GM23338 (cell line): ENCODE results near the gene MGAT3. TPM values are rescaled to one million over a fixed set of nuclear protein-coding genes. Genes with fewer than 3 reads are reported as not detected.

Experiments
- ATAC-seq: fragments of 200-7000 bp; cut with Tn5 transposase; 3 replicates; pipeline ENCODE4 v1.9.1; 2020
- DNase-seq: peaks from one replicate; pipeline ENCODE4 v3.0.0-alpha.2; 2015; ENCODE audit warnings: low spot score
- H2AFZ ChIP-seq: fragments of 200-600 bp; sonication (generic); 2 replicates; pipeline ENCODE4 v1.8.0; 2016; ENCODE audit warnings: antibody characterized with exemption, mild to moderate bottlenecking, moderate library complexity
- H3F3A ChIP-seq: fragments of 200-600 bp; sonication (generic); replicated peaks from 2 replicates; pipeline ENCODE4 v1.8.0; 2017; ENCODE audit warnings: antibody characterized with exemption, mixed run types, low read depth
- H3K27ac ChIP-seq: fragments of 200-600 bp; sonication (generic); 2 replicates; pipeline ENCODE4 v1.6.1; 2016; ENCODE audit warnings: low read depth
- H3K27me3 ChIP-seq: fragments of 200-600 bp; sonication (generic); 2 replicates; pipeline ENCODE4 v1.8.0; 2016; ENCODE audit warnings: mild to moderate bottlenecking, mixed run types, moderate library complexity; ENCODE audit not compliant: insufficient read depth
- H3K36me3 ChIP-seq: fragments of 200-600 bp; sonication (generic); 2 replicates; pipeline ENCODE4 v1.8.0; 2016; ENCODE audit warnings: mild to moderate bottlenecking; ENCODE audit not compliant: insufficient read depth
- H3K4me1 ChIP-seq: fragments of 200-600 bp; sonication (generic); 2 replicates; pipeline ENCODE4 v1.8.0; 2016; ENCODE audit warnings: mild to moderate bottlenecking, moderate library complexity; ENCODE audit not compliant: insufficient read depth
- H3K4me2 ChIP-seq: fragments of 200-600 bp; sonication (generic); 2 replicates; pipeline ENCODE4 v1.7.1; 2017; ENCODE audit warnings: mixed run types
- H3K4me3 ChIP-seq: fragments of 200-600 bp; sonication (generic); 2 replicates; pipeline ENCODE4 v1.6.1; 2016; ENCODE audit warnings: mixed run types
- H3K79me2 ChIP-seq: fragments of 200-600 bp; sonication (generic); replicated peaks from 2 replicates; pipeline ENCODE4 v1.8.0; 2017; ENCODE audit warnings: mild to moderate bottlenecking; ENCODE audit not compliant: insufficient read depth
- H3K9me2 ChIP-seq: fragments of 200-600 bp; sonication (generic); 2 replicates; pipeline ENCODE4 v1.8.0; 2017; ENCODE audit not compliant: insufficient read depth
- H4K20me1 ChIP-seq: fragments of 200-600 bp; sonication (generic); replicated peaks from 2 replicates; pipeline ENCODE4 v1.8.0; 2017; ENCODE audit warnings: mild to moderate bottlenecking; ENCODE audit not compliant: insufficient read depth
- H3K27ac Mint-ChIP-seq: 2 replicates; pipeline ENCODE4 v1.8.0; 2020; ENCODE audit warnings: inconsistent platforms, mild to moderate bottlenecking, moderate library complexity, mixed read lengths
- H3K27me3 Mint-ChIP-seq: 3 replicates; pipeline ENCODE4 v1.8.0; 2022; ENCODE audit warnings: low read depth, mild to moderate bottlenecking, moderate library complexity, mixed read lengths, inconsistent platforms; ENCODE audit not compliant: insufficient read depth, poor library complexity
- H3K36me3 Mint-ChIP-seq: 3 replicates; pipeline ENCODE4 v1.8.0; 2021; ENCODE audit warnings: low read depth, mild to moderate bottlenecking, inconsistent platforms, moderate library complexity, mixed read lengths
- H3K4me1 Mint-ChIP-seq: 3 replicates; pipeline ENCODE4 v1.8.0; 2020; ENCODE audit warnings: mild to moderate bottlenecking, inconsistent platforms, mixed read lengths
- H3K4me3 Mint-ChIP-seq: 3 replicates; pipeline ENCODE4 v1.8.0; 2021; ENCODE audit warnings: moderate library complexity, mild to moderate bottlenecking, inconsistent platforms, mixed read lengths
- H3K9me3 Mint-ChIP-seq: 3 replicates; pipeline ENCODE4 v1.8.0; 2020; ENCODE audit warnings: moderate library complexity, mild to moderate bottlenecking, inconsistent platforms, mixed read lengths
- CREB1 ChIP-seq: fragments of 250-450 bp; sonication (Bioruptor Pico); IDR thresholded peaks from 2 replicates; pipeline ENCODE4 v1.5.0; 2020; ENCODE audit warnings: low read depth, mild to moderate bottlenecking, moderate library complexity
- CTCF ChIP-seq, 2 experiments: fragments of 200-600 bp in 1 of 2; sonication (generic) in 1 of 2; conservative IDR thresholded peaks; 2 replicates each; pipeline versions ENCODE4 v1.5.1 to v1.6.1; 2016 to 2017; ENCODE audit warnings: antibody characterized with exemption in 2 of 2, low read depth in 2 of 2, mild to moderate bottlenecking in 2 of 2, moderate library complexity in 1 of 2
- ETS1 ChIP-seq: IDR thresholded peaks from 2 replicates; pipeline ENCODE4 v1.6.1; 2016; ENCODE audit warnings: antibody characterized with exemption
- EZH2 ChIP-seq: fragments of 200-600 bp; sonication (generic); IDR thresholded peaks from one replicate; pipeline ENCODE4 v1.8.0; 2017; ENCODE audit warnings: antibody characterized with exemption, mild to moderate bottlenecking, low read depth; ENCODE audit not compliant: unreplicated experiment
- ZNF331 ChIP-seq: fragments of 250-450 bp; sonication (Bioruptor Pico); IDR thresholded peaks from 2 replicates; pipeline ENCODE4 v1.5.0; 2020; ENCODE audit warnings: low read depth, mild to moderate bottlenecking, moderate library complexity
- ZNF462 ChIP-seq: fragments of 250-450 bp; sonication (Bioruptor Pico); IDR thresholded peaks from 2 replicates; pipeline ENCODE4 v1.5.0; 2020; ENCODE audit warnings: mild to moderate bottlenecking, moderate library complexity
- polyA plus RNA-seq: library from polyadenylated mRNA; unstranded; fragments of >200 nt; fragmentation: Nextera tagmentation; extraction: Ambion mirVana; gene quantifications from 2 replicates; pipeline ENCODE4 v1.2.1, GENCODE V29; 2016
- total RNA-seq: library from RNA; depleted of rRNA; stranded (reverse); fragments of >200 nt; shearing (Covaris generic); gene quantifications from 2 replicates; pipeline ENCODE4 v1.2.3, GENCODE V29; 2014

MGAT3 gene
- total and polyA plus RNA-seq, 2 experiments from 2014 or later, result 1.7 to 10.2 TPM

- Mint-ChIP-seq H3K4me1 (peaks cover 10% of the 10 kb centered on the region), H3K9me3 (no peaks in the 10 kb centered on the region; the same call in 1 of the 3 replicates), H3K4me3 (no peak overlapping the region; the same call in 2 of the 3 replicates), H3K27ac (no peak overlapping the region), H3K36me3 (no peaks in the 10 kb centered on the region), H3K27me3 (peaks cover 34% of the 10 kb centered on the region)
- ATAC-seq (no peak), DNase-seq (no peak)
- no peak overlapping the region for H3K27ac ChIP-seq
- H3K4me2 ChIP-seq, result no peak overlapping the region
- H3K27me3 ChIP-seq, result 0 out of 2 replicates have a peak, but pooled peaks cover 6% of the 10 kb centered on the region
- no peaks in the 10 kb centered on the region for H3K9me2 ChIP-seq
- H3K4me1 ChIP-seq, result no peaks in the 10 kb centered on the region
- H3K36me3 ChIP-seq, result no peaks in the 10 kb centered on the region
- no peak overlapping the region for H2AFZ ChIP-seq
- H3K4me3 ChIP-seq, result no peak overlapping the region
- TF ChIP-seq ZNF331 (CRISPR knock-in tag), result no peak
- TF ChIP-seq CREB1, result no peak
- no peak for TF ChIP-seq ZNF462 (CRISPR knock-in tag)
- no peak for TF ChIP-seq CTCF (conservative IDR thresholded peaks at IDR 0.05; ENCODE audit: low read depth in 2 of 2)
- TF ChIP-seq EZH2, result no peak
- no peak for TF ChIP-seq ETS1
- no peaks in the 10 kb centered on the region; the same call in 1 of the 2 replicates for H3F3A ChIP-seq
- H4K20me1 ChIP-seq, result 0 out of 2 replicates have a peak, but pooled peaks cover 3% of the 10 kb centered on the region
- no peaks in the 10 kb centered on the region for H3K79me2 ChIP-seq
These were observed 37.8 kb downstream of the MGAT3 start for GRCh38 chr22:39494471-39495120.
